Measurements from ENCODE around the gene SCRN2.

The SCRN2 gene

GRCh38 chr17:47829870-47830269 lies 11.2 kb downstream of the SCRN2 start:
- no peak overlapping the region for H3K27ac ChIP-seq
- TF ChIP-seq, protein P1, sequence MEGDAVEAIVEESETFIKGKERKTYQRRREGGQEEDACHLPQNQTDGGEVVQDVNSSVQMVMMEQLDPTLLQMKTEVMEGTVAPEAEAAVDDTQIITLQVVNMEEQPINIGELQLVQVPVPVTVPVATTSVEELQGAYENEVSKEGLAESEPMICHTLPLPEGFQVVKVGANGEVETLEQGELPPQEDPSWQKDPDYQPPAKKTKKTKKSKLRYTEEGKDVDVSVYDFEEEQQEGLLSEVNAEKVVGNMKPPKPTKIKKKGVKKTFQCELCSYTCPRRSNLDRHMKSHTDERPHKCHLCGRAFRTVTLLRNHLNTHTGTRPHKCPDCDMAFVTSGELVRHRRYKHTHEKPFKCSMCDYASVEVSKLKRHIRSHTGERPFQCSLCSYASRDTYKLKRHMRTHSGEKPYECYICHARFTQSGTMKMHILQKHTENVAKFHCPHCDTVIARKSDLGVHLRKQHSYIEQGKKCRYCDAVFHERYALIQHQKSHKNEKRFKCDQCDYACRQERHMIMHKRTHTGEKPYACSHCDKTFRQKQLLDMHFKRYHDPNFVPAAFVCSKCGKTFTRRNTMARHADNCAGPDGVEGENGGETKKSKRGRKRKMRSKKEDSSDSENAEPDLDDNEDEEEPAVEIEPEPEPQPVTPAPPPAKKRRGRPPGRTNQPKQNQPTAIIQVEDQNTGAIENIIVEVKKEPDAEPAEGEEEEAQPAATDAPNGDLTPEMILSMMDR (IDR thresholded peaks at IDR 0.05), result no peak
- peaks cover 35% of the 10 kb centered on the region for H3K36me3 ChIP-seq
- no peaks in the 10 kb centered on the region for H3K9me3 ChIP-seq
- no peak overlapping the region for H3K4me3 ChIP-seq (ENCODE audit: low read depth in 1 of 2, low read length in 1 of 2)
- no peaks in the 10 kb centered on the region for H3K27me3 ChIP-seq
- peaks cover 21 to 22% of the 10 kb centered on the region in 2 experiments for H3K4me1 ChIP-seq (ENCODE audit: control insufficient read depth in 1 of 2, insufficient read depth in 1 of 2, low read depth in 1 of 2, low read length in 1 of 2)

DNA sequence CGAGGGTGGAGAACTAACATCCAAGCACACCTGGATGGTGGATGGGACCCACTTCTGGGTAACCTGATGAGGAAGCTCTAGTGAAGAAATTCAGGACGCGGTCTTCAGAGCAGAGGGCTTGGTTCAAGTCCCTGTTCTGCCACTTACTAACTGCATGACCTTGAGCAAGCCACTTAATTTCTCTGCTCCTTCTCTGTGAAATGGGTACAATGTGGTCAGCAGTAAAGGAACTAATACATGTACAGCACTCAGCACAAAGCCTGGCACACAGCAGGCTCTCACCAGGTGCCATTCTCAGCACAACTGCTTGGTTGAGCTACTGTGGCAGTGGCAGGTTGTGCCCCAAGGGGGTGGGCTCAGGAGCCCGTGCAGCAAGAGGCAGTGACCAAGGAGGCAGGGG lies 17.6 kb downstream of the SCRN2 start:
- no peak overlapping the region for H3K27ac ChIP-seq
- no peak overlapping the region for H3K4me3 ChIP-seq (ENCODE audit: low read depth in 1 of 2, low read length in 1 of 2)
- TF ChIP-seq, protein P1 (IDR thresholded peaks at IDR 0.05), result no peak
- peaks cover 58% of the 10 kb centered on the region for H3K36me3 ChIP-seq
- H3K4me1 ChIP-seq (ENCODE audit: control insufficient read depth in 1 of 2, insufficient read depth in 1 of 2, low read depth in 1 of 2, low read length in 1 of 2), result peaks cover 13 to 25% of the 10 kb centered on the region in 2 experiments
- no peaks in the 10 kb centered on the region for H3K9me3 ChIP-seq
- H3K27me3 ChIP-seq, result no peaks in the 10 kb centered on the region

GRCh38 chr17:47822785-47823184 lies 18.3 kb downstream of the SCRN2 start:
- no peak overlapping the region for H3K27ac ChIP-seq
- peaks cover 13 to 25% of the 10 kb centered on the region in 2 experiments for H3K4me1 ChIP-seq (ENCODE audit: control insufficient read depth in 1 of 2, insufficient read depth in 1 of 2, low read depth in 1 of 2, low read length in 1 of 2)
- peaks cover 58% of the 10 kb centered on the region for H3K36me3 ChIP-seq
- TF ChIP-seq, protein P1 (IDR thresholded peaks at IDR 0.05), result no peak
- no peaks in the 10 kb centered on the region for H3K9me3 ChIP-seq
- H3K27me3 ChIP-seq, result no peaks in the 10 kb centered on the region
- H3K4me3 ChIP-seq (ENCODE audit: low read depth in 1 of 2, low read length in 1 of 2), result no peak overlapping the region

DNA sequence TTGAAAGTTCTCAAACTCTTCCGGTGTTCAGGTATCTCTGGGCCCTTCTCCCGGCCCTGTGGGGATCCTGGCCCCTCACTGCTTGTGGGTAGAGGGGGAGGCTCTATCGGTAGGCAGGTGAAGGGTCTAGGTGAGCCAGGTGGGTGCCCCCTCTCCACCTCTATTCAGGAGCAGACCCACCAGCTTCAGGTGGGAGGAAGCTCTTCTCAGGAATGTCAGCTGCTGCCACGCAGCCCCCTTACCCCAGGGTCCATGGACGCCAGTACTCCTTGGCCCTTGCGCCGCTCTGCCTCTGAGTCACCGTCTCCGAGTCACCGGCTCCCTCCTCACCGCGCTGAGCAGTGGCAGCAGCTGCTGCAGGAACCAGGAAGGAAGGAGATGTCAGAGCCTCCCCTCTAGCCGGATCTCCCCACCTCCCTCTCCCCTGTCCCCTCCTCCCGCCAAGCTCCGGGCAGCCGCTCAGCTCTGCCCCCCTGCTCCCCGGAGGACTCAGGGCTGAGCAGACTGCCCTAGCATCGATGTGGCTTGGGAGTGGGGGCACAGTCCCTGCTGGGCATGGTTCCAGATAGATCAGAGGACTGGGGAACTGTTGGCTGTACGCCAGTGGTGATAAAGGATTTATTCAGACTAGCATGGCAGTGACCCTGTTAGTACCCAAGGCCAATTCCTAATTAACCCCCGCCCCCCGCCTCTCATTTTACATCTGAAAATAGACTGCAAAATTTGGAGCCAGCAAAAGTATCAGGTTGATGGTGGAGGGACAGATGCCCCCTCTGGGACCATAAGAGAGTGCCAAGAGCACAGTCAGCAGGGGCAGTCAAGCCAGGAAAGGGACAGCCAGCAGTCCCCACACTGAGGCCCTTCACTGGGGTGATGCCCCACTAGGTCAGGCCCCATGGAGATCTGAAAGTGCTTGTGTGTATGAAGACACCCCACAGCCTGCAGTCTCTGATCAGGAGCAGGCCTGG lies 19.4 kb downstream of the SCRN2 start, which contains the start of gene OSBPL7:
Gene OSBPL7 (minus strand): TSS at position 371 of the 968 bp plus-strand sequence. CDS start 1,516 bp downstream, outside the sequence.
- Histone ChIP-seq H3K36me3 (peaks cover 60% of the 10 kb centered on the region), H3K27ac (peak within 1 kb of the TSS; percentile 56), H3K4me1 (ENCODE audit: control insufficient read depth in 1 of 2, insufficient read depth in 1 of 2, low read depth in 1 of 2, low read length in 1 of 2) (peaks cover 13 to 25% of the 10 kb centered on the region in 2 experiments), H3K9me3 (no peaks in the 10 kb centered on the region), H3K27me3 (no peaks in the 10 kb centered on the region), H3K4me3 (ENCODE audit: low read depth in 1 of 2, low read length in 1 of 2) (peak within 1 kb of the TSS; percentile 41 to 54)
- TF ChIP-seq, protein P1 (IDR thresholded peaks at IDR 0.05), result no peak

DNA sequence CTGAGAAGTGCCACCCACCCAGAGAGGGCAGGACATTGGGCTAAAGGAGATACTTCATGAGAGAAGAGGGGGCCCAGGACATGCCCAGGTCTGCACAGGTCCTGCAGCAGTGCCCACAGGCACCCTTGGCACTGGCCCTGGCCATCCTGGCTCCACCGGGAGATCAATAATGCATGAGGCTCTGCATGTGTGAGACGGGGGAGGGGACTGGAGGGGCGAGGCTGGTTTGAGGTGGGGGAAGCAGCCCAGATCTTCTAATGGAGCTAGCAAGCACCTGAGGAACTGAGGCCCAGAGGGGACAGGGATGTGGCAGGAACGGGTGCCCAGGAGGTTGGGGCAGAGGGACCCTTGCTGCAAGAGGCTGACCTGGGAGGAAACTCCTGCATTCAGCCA lies 20.0 kb downstream of the SCRN2 start:
- peak overlapping the region; percentile 56 for H3K27ac ChIP-seq
- H3K27me3 ChIP-seq, result no peaks in the 10 kb centered on the region
- H3K36me3 ChIP-seq, result peaks cover 60% of the 10 kb centered on the region
- TF ChIP-seq, protein P1 (IDR thresholded peaks at IDR 0.05), result no peak
- no peaks in the 10 kb centered on the region for H3K9me3 ChIP-seq
- H3K4me1 ChIP-seq (ENCODE audit: control insufficient read depth in 1 of 2, insufficient read depth in 1 of 2, low read depth in 1 of 2, low read length in 1 of 2), result peaks cover 13 to 25% of the 10 kb centered on the region in 2 experiments
- H3K4me3 ChIP-seq (ENCODE audit: low read depth in 1 of 2, low read length in 1 of 2), result peak overlapping the region; percentile 41 to 54
